SK-N-SH treated with all-trans-retinoic acid at 6 μM for 48 hours (cell line): Measurements from ENCODE around the gene HM13.
A peak's percentile ranks its signal among the peaks of the same experiment; 100 is the strongest.

Experiments used
- ATAC-seq: fragments of 200-7000 bp; cut with Tn5 transposase; 3 replicates; pipeline ENCODE4 v1.9.1; 2020; ENCODE audit warnings: mild to moderate bottlenecking, moderate library complexity
- ARNTL ChIP-seq: fragments of 450-650 bp; formaldehyde crosslinking; IDR thresholded peaks from 2 replicates; pipeline ENCODE4 v1.5.0; 2020; ENCODE audit warnings: low read depth, mild to moderate bottlenecking, moderate library complexity, borderline replicate concordance
- BACH2 ChIP-seq: fragments of 250-450 bp; sonication (Bioruptor Pico); IDR thresholded peaks from 2 replicates; pipeline ENCODE4 v1.9.0; 2021; ENCODE audit warnings: mild to moderate bottlenecking, borderline replicate concordance
- CREB5 ChIP-seq: fragments of 250-450 bp; sonication (Bioruptor Pico); IDR thresholded peaks from 2 replicates; pipeline ENCODE4 v1.5.1; 2020; ENCODE audit warnings: low read depth, mild to moderate bottlenecking, moderate library complexity
- CSDC2 ChIP-seq: fragments of 250-450 bp; sonication (Bioruptor Pico); IDR thresholded peaks from 2 replicates; pipeline ENCODE4 v1.5.0; 2020; ENCODE audit warnings: mild to moderate bottlenecking, moderate library complexity
- CSRNP3 ChIP-seq: fragments of 250-450 bp; sonication (Bioruptor Pico); IDR thresholded peaks from 2 replicates; pipeline ENCODE4 v1.5.1; 2021; ENCODE audit warnings: mild to moderate bottlenecking, moderate library complexity
- ESRRG ChIP-seq: fragments of 250-450 bp; sonication (Bioruptor Pico); IDR thresholded peaks from 2 replicates; pipeline ENCODE4 v1.6.1; 2021; ENCODE audit warnings: mild to moderate bottlenecking
- GLIS3 ChIP-seq: fragments of 250-450 bp; sonication (Bioruptor Pico); IDR thresholded peaks from 2 replicates; pipeline ENCODE4 v1.5.0; 2020; ENCODE audit warnings: mild to moderate bottlenecking, moderate library complexity
- ISL1 ChIP-seq: fragments of 250-450 bp; sonication (Bioruptor Pico); IDR thresholded peaks from 2 replicates; pipeline ENCODE4 v2.1.2; 2022; ENCODE audit warnings: mild to moderate bottlenecking, moderate library complexity
- OSR1 ChIP-seq: fragments of 250-450 bp; sonication (Bioruptor Pico); IDR thresholded peaks from 2 replicates; pipeline ENCODE4 v1.8.0; 2022; ENCODE audit warnings: moderate library complexity, mild to moderate bottlenecking, inconsistent platforms
- PATZ1 ChIP-seq: fragments of 250-450 bp; sonication (Bioruptor Pico); IDR thresholded peaks from 2 replicates; pipeline ENCODE4 v1.8.0; 2020; ENCODE audit warnings: mild to moderate bottlenecking, moderate library complexity, borderline replicate concordance
- POU6F1 ChIP-seq: fragments of 250-450 bp; sonication (Bioruptor Pico); IDR thresholded peaks from 2 replicates; pipeline ENCODE4 v1.8.0; 2021; ENCODE audit warnings: low read depth, mild to moderate bottlenecking, moderate library complexity, borderline replicate concordance
- PPARA ChIP-seq: fragments of 250-450 bp; sonication (Bioruptor Pico); IDR thresholded peaks from 2 replicates; pipeline ENCODE4 v1.5.0; 2020; ENCODE audit warnings: mild to moderate bottlenecking, borderline replicate concordance
- RARB ChIP-seq: fragments of 250-450 bp; sonication (Bioruptor Pico); IDR thresholded peaks from 2 replicates; pipeline ENCODE4 v1.8.0; 2021; ENCODE audit warnings: mild to moderate bottlenecking, moderate library complexity
- SNAI2 ChIP-seq: fragments of 250-450 bp; sonication (Bioruptor Pico); IDR thresholded peaks from 2 replicates; pipeline ENCODE4 v1.5.0; 2020; ENCODE audit warnings: mild to moderate bottlenecking, moderate library complexity
- TCF4 ChIP-seq: fragments of 250-450 bp; sonication (Bioruptor Pico); IDR thresholded peaks from 2 replicates; pipeline ENCODE4 v1.8.0; 2021; ENCODE audit warnings: mild to moderate bottlenecking, moderate library complexity, borderline replicate concordance
- TOX ChIP-seq: fragments of 250-450 bp; sonication (Bioruptor Pico); IDR thresholded peaks from 2 replicates; pipeline ENCODE4 v1.8.0; 2021; ENCODE audit warnings: mild to moderate bottlenecking, moderate library complexity, borderline replicate concordance
- TSHZ2 ChIP-seq: fragments of 250-450 bp; sonication (Bioruptor Pico); IDR thresholded peaks from 2 replicates; pipeline ENCODE4 v1.5.0; 2020; ENCODE audit warnings: mild to moderate bottlenecking, moderate library complexity
- ZC3H10 ChIP-seq: fragments of 250-450 bp; sonication (Bioruptor Pico); IDR thresholded peaks from 2 replicates; pipeline ENCODE4 v1.5.1; 2021; ENCODE audit warnings: mild to moderate bottlenecking, moderate library complexity
- ZFP3 ChIP-seq: fragments of 250-450 bp; sonication (Bioruptor Pico); IDR thresholded peaks from 2 replicates; pipeline ENCODE4 v1.5.0; 2020; ENCODE audit warnings: mild to moderate bottlenecking, moderate library complexity
- ZFP30 ChIP-seq: fragments of 450-650 bp; formaldehyde crosslinking; IDR thresholded peaks from 2 replicates; pipeline ENCODE4 v1.5.0; 2022; ENCODE audit warnings: mild to moderate bottlenecking, moderate library complexity
- ZNF565 ChIP-seq: fragments of 450-650 bp; formaldehyde crosslinking; conservative IDR thresholded peaks from 2 replicates; pipeline ENCODE4 v1.5.0; 2020; ENCODE audit warnings: low read depth, mild to moderate bottlenecking, moderate library complexity
- ZNF70 ChIP-seq: fragments of 450-650 bp; formaldehyde crosslinking; IDR thresholded peaks from 2 replicates; pipeline ENCODE4 v1.5.0; 2020; ENCODE audit warnings: mild to moderate bottlenecking, moderate library complexity
- ZNF8 ChIP-seq: fragments of 450-650 bp; formaldehyde crosslinking; IDR thresholded peaks from 2 replicates; pipeline ENCODE4 v1.5.0; 2020; ENCODE audit warnings: mild to moderate bottlenecking, moderate library complexity

Gene HM13

GRCh38 chr20:31606804-31607639 lies 92.8 kb downstream of the HM13 start:
- TF ChIP-seq ZNF8 (CRISPR knock-in tag) (peak; percentile 38), PATZ1 (CRISPR knock-in tag) (peak; percentile 97), ZNF70 (no peak; the same call in none of the 2 replicates), ZNF565 (CRISPR knock-in tag) (peak; percentile 84), TCF4 (CRISPR knock-in tag) (peak; percentile 47), POU6F1 (peak; percentile 18; the same call in 1 of the 2 replicates), TSHZ2 (CRISPR knock-in tag) (0 out of 2 replicates have a peak, but pooled peaks have one; percentile 19), CREB5 (peak; percentile 79; the same call in 1 of the 2 replicates), ARNTL (CRISPR knock-in tag) (peak; percentile 81), TOX (CRISPR knock-in tag) (peak; percentile 94), ESRRG (CRISPR knock-in tag) (peak; percentile 94), CSRNP3 (peak; percentile 97), ZC3H10 (CRISPR knock-in tag) (peak; percentile 76), GLIS3 (CRISPR knock-in tag) (peak; percentile 95), BACH2 (no peak), RARB (CRISPR knock-in tag) (peak; percentile 94; the same call in 1 of the 2 replicates), ZFP30 (CRISPR knock-in tag) (peak; percentile 62), CSDC2 (CRISPR knock-in tag) (0 out of 2 replicates have a peak, but pooled peaks have one; percentile 48), OSR1 (CRISPR knock-in tag) (no peak), SNAI2 (CRISPR knock-in tag) (no peak), PPARA (CRISPR knock-in tag) (0 out of 2 replicates have a peak, but pooled peaks have one; percentile 9), ISL1 (CRISPR knock-in tag) (no peak), ZFP3 (peak; percentile 62; the same call in 1 of the 2 replicates)
- ATAC-seq: peak; percentile 16

GRCh38 chr20:31607640-31608250 lies 93.5 kb downstream of the HM13 start:
- peak; percentile 9 for ATAC-seq
- no peak for TF ChIP-seq BACH2
- peak; percentile 41; the same call in 1 of the 2 replicates for TF ChIP-seq ZNF70
- TF ChIP-seq ZNF565 (CRISPR knock-in tag): no peak
- TF ChIP-seq CSDC2 (CRISPR knock-in tag): no peak
- TF ChIP-seq ZFP3: no peak
- peak; percentile 9; the same call in 1 of the 2 replicates for TF ChIP-seq PATZ1 (CRISPR knock-in tag)
- TF ChIP-seq SNAI2 (CRISPR knock-in tag): no peak
- TF ChIP-seq TOX (CRISPR knock-in tag): no peak; the same call in 1 of the 2 replicates
- 0 out of 2 replicates have a peak, but pooled peaks have one; percentile 3 for TF ChIP-seq ZNF8 (CRISPR knock-in tag)
- no peak for TF ChIP-seq ZFP30 (CRISPR knock-in tag)
- TF ChIP-seq CSRNP3: no peak
- TF ChIP-seq TCF4 (CRISPR knock-in tag): no peak; the same call in 1 of the 2 replicates
- TF ChIP-seq ZC3H10 (CRISPR knock-in tag): no peak; the same call in 1 of the 2 replicates
